Adrenal gland (tissue), 12 donors: ENCODE results near the gene PGAP2. TPM values are rescaled to one million over a fixed set of nuclear protein-coding genes. Genes with fewer than 3 reads are reported as not detected.
A peak's percentile ranks its signal among the peaks of the same experiment; 100 is the strongest.

Experiments used
- DNase-seq, 7 donors: peaks; one replicate each; pipeline ENCODE4 v3.0.0-alpha.2; 2019 to 2020
- H3K27ac ChIP-seq, 5 donors: fragments of 200-600 bp; sonication (generic) in 4 of 5; 1 replicate in 3 of 5; 2 replicates in 2 of 5; pipeline versions ENCODE4 v1.5.1 to v1.8.0; 2016 to 2020; ENCODE audit warnings: mild to moderate bottlenecking in 1 of 5
- H3K27me3 ChIP-seq: fragments of 200-600 bp; 2 replicates; pipeline ENCODE4 v1.8.0; 2021
- H3K36me3 ChIP-seq, 2 donors: fragments of 200-600 bp; replicated peaks in 1 of 2; 1 replicate in 1 of 2; 2 replicates in 1 of 2; pipeline versions ENCODE4 v1.5.1 to v1.8.0; 2018 to 2022
- H3K4me1 ChIP-seq, 2 donors: fragments of 200-600 bp; replicated peaks in 1 of 2; 1 replicate in 1 of 2; 2 replicates in 1 of 2; pipeline versions ENCODE4 v1.5.1 to v1.8.0; 2018 to 2021
- H3K4me3 ChIP-seq, 4 donors: fragments of 200-600 bp; sonication (generic) in 3 of 4; one replicate each; pipeline ENCODE4 v1.5.1; 2016 to 2018
- H3K9me3 ChIP-seq, 3 donors: fragments of 200-600 bp; sonication (generic) in 1 of 3; replicated peaks in 1 of 3; 1 replicate in 2 of 3; 2 replicates in 1 of 3; pipeline versions ENCODE4 v1.5.1 to v1.8.0; 2016 to 2021
- POLR2A ChIP-seq, 2 donors: fragments of 450-650 bp; IDR thresholded peaks; one replicate each; pipeline ENCODE4 v1.6.1; 2017; ENCODE audit warnings: antibody characterized with exemption in 2 of 2, mild to moderate bottlenecking in 2 of 2, moderate library complexity in 1 of 2
- WGBS, 4 donors: extraction: QIAGEN DNeasy Blood & Tissue Kit in 2 of 4; methylation state at CpG; one replicate each; pipeline versions ENCODE4 v1.1.5 to v1.1.7; 2013 to 2017; 5-methylcytosine and 5-hydroxymethylcytosine counted together
- intact Hi-C, 2 donors: fragments of 100-400 bp; cut with DNase I; formaldehyde crosslinking; loops; one replicate each; pipeline versions ENCODE4 v1.14.1 to v1.15.0; 2022 to 2023
- polyA plus RNA-seq, 3 donors: library from polyadenylated mRNA; stranded (reverse); fragments of 200-250 nt in 2 of 3; fragments of 350-450 nt in 1 of 3; fragmentation: Illumina TruSeq in 1 of 3; extraction: RNeasy Lipid Tissue Mini Kit (QIAGEN cat#74804) in 1 of 3; gene quantifications; one replicate each; pipeline ENCODE4 v1.2.3, GENCODE V29; 2013 to 2014
- total RNA-seq, 9 donors: library from RNA; depleted of rRNA in 4 of 9; stranded (reverse); fragments of >200 nt in 4 of 9; fragments of 120-200 nt in 1 of 9; fragmentation: NEBNext Ultra II Directional in 1 of 9; extraction: Animal tissue kit (Norgen Biotek cat#: 25700) in 1 of 9; gene quantifications; one replicate each; pipeline versions ENCODE4 v1.1.0 to v1.2.4, GENCODE V29; 2013 to 2023
- TF ChIP-seq, protein P1 (sequence below), 6 experiments: fragments of 450-650 bp in 4 of 6; fragments of 200-600 bp in 2 of 6; sonication (generic) in 1 of 6; IDR thresholded peaks; 1 replicate in 5 of 6; 2 replicates in 1 of 6; pipeline versions ENCODE4 v1.5.1 to v1.8.0; 2016 to 2021; ENCODE audit warnings: antibody characterized with exemption in 6 of 6, mild to moderate bottlenecking in 2 of 6, moderate library complexity in 1 of 6
- donor health status: healthy with polysubstance abuse.
- donor health status: Bipolar disorder and iron deficiency.
- donor health status: DM: yes; HTN: yes; CAD: no.
- donor health status: DM: no; HTN: no; CAD: no.
- donor health status: DM: no; HTN: no; CAD: no.
- donor health status: DM: yes; HTN: yes; CAD: no.

Gene PGAP2
- total and polyA plus RNA-seq, 12 donors, result 4.6 to 44.0 (median 19.9) TPM

DNA sequence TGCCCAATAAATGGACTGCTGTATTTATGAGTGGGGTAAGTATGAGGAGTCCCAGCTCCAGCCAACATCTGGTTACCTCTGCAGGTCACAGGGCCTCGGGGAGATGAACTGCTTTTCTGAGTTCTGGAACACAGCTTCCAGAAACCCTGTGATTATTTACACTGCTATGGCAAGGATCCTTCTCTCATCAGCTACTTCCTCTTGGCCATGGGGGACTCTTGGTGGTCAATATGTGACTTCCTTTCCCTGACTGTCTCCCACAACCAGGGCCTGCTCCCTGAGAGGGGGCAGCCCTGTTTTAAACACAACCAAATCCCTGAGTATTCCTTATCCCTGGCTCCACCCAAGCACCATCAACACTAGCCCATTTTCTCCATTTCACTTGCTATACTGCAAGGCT, 22.4 kb downstream of the PGAP2 start:
- Histone ChIP-seq H3K27me3 (no peaks in the 10 kb centered on the region), H3K27ac (peak overlapping the region in 2 of 5 donors; percentile 59 to 75), H3K4me1 (peaks cover 31 to 55% of the 10 kb centered on the region in 2 donors), H3K4me3 (no peak overlapping the region), H3K9me3 (no peaks in the 10 kb centered on the region), H3K36me3 (peaks cover 0 to 19% of the 10 kb centered on the region in 2 donors)
- TF ChIP-seq POLR2A (IDR thresholded peaks at IDR 0.05), result no peak
- TF ChIP-seq, protein P1, sequence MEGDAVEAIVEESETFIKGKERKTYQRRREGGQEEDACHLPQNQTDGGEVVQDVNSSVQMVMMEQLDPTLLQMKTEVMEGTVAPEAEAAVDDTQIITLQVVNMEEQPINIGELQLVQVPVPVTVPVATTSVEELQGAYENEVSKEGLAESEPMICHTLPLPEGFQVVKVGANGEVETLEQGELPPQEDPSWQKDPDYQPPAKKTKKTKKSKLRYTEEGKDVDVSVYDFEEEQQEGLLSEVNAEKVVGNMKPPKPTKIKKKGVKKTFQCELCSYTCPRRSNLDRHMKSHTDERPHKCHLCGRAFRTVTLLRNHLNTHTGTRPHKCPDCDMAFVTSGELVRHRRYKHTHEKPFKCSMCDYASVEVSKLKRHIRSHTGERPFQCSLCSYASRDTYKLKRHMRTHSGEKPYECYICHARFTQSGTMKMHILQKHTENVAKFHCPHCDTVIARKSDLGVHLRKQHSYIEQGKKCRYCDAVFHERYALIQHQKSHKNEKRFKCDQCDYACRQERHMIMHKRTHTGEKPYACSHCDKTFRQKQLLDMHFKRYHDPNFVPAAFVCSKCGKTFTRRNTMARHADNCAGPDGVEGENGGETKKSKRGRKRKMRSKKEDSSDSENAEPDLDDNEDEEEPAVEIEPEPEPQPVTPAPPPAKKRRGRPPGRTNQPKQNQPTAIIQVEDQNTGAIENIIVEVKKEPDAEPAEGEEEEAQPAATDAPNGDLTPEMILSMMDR (IDR thresholded peaks at IDR 0.05), result no peak
- no peak for DNase-seq
- 69 to 100% (median 84%) methylated on average over 1 of the region's 1 CpG for WGBS, 4 donors
- intact Hi-C loops, result no loop called here

DNA sequence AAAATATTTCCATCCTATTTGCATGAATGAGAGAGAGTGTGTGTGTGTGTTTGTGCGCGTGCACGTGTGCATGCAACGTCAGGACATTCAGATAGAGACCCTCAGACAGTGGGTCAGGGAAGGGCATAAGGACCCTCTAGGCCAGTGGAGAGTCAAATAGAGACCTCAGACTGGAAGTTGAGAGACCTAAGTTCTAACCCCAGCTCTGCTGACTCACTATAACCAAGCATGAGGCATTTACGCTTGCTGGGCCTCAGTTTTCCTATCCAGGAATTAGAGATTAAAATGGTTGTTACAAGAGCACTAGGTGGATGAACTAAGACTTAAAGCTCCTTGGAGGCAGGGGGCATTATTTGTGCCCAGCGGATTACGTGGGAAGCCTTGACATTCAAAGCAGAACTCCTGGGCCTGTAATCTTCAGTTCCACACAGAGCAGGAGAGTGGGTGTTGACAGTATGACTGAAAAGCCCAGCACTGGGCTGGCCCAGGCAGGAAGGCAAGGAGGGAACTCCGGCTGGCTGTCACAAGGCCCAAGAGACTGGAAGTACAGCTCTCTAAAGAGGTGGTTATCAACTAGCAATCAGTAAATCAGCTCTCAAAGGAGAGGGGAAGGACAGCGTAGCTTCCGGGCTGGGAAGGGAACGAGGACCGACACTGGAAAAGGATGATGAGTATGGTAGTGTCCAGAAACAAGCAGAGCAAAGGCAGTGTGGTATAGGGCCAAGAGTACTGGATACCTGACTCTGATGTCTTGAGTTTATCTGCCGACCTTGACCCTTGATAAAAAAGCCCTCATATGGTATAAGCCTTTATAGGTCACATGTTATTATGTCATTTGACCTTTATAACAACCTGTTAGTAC, 23.2 kb downstream of the PGAP2 start:
- DNase-seq, result peak in 6 of 7 donors; percentile 50 to 73 (median 68)
- intact Hi-C loops, result no loop called here
- Histone ChIP-seq H3K27ac (peak overlapping the region in 4 of 5 donors; percentile 10 to 75 (median 48)), H3K36me3 (peaks cover 0 to 16% of the 10 kb centered on the region in 2 donors), H3K9me3 (no peaks in the 10 kb centered on the region), H3K4me1 (peaks cover 31 to 58% of the 10 kb centered on the region in 2 donors), H3K27me3 (no peaks in the 10 kb centered on the region), H3K4me3 (no peak overlapping the region)
- 44 to 61% (median 53%) methylated on average over 12 to 13 of the region's 13 CpGs for WGBS, 4 donors
- TF ChIP-seq, protein P1 (IDR thresholded peaks at IDR 0.05), result no peak
- peak in 1 of 2 donors; percentile 24 for TF ChIP-seq POLR2A (IDR thresholded peaks at IDR 0.05)

DNA sequence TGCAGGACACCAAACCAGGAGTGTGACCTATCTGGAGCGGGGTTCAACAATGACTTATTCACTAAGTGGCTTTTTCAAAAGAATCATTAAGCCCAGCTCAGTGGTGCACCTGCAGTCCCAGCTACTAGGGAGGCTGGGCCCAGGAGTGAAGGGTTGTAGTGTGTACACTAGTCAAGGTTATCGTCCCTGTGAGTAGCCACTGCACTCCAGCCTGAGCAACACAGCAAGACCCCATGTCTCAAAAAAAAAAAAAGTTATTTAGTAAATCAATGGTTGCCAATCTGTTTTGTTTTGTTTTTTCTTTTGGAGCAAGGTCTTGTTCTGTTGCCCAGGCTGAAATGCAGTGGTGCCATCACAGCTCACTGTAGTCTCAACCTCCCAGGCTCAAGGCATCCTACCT, 24.5 kb downstream of the PGAP2 start:
- Histone ChIP-seq H3K36me3 (peaks cover 0 to 4% of the 10 kb centered on the region in 2 donors), H3K4me1 (peaks cover 31 to 67% of the 10 kb centered on the region in 2 donors), H3K27ac (peak overlapping the region in 3 of 5 donors; percentile 10 to 75 (median 59)), H3K9me3 (no peaks in the 10 kb centered on the region), H3K4me3 (no peak overlapping the region), H3K27me3 (no peaks in the 10 kb centered on the region)
- WGBS, 4 donors, result 78 to 91% (median 89%) methylated on average over 2 of the region's 2 CpGs
- no peak for DNase-seq
- TF ChIP-seq, protein P1 (IDR thresholded peaks at IDR 0.05), result no peak
- TF ChIP-seq POLR2A (IDR thresholded peaks at IDR 0.05), result no peak
- intact Hi-C loops, result no loop called here

DNA sequence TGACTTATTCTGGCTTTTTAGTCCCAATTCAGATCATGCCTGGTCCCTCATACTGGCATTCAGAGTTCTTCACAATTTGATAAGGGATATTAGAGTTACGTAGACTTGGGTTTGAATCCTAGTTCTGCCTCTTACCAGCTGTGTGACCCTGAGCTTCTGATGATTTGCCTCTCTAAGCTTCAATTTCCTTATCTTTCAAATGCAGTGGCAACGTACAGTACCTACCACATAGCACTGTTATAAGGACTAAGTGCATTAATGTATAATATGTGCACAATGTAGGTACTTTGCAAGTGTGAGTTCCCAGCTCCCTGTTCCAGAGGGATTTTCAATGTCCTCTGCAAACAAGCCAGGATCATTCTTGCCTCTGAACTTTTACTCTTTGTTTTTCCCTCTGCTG, 25.1 kb downstream of the PGAP2 start:
- peaks cover 31 to 68% of the 10 kb centered on the region in 2 donors for H3K4me1 ChIP-seq
- WGBS, 4 donors, result 68 to 89% (median 79%) methylated on average over 2 of the region's 2 CpGs
- intact Hi-C loops, result no loop called here

More for the DNA sequence above, 25.1 kb downstream of the PGAP2 start:
- no peaks in the 10 kb centered on the region for H3K27me3 ChIP-seq
- no peak overlapping the region for H3K4me3 ChIP-seq
- peak overlapping the region in 2 of 5 donors; percentile 9 to 64 for H3K27ac ChIP-seq
- DNase-seq, result no peak
- H3K36me3 ChIP-seq, result no peaks in the 10 kb centered on the region
- no peaks in the 10 kb centered on the region for H3K9me3 ChIP-seq
- TF ChIP-seq, protein P1 (IDR thresholded peaks at IDR 0.05), result no peak
- no peak for TF ChIP-seq POLR2A (IDR thresholded peaks at IDR 0.05)
